ENCODE data around the gene MLLT3. TPM values are rescaled to one million over a fixed set of nuclear protein-coding genes. Genes with fewer than 3 reads are reported as not detected.

Gene MLLT3
- total RNA-seq, 1 donor from 2014 or later = 17.5 TPM

DNA sequence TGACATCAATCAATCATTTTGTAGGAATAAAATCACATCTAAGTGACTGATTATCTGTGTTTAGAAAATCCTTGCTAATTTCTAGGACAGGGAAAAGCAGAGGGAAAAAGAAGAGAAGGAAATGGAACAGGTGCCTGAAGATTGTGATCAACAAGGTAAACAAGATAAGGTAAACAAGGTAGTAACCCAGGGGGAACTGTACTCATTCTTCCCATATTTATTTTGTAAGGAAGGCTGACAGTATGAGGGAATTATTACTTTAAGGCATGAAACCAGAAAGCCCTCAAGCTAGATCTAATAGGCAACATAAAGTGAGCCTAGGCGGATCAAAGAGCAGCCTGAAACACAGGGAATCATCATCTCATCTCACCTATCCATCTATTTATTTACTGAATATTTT, 231.1 kb downstream of the MLLT3 start:
- no peak overlapping the region for H3K27ac ChIP-seq (replicated peaks)
- no peaks in the 10 kb centered on the region for H3K36me3 ChIP-seq
- no peak for DNase-seq
- TF ChIP-seq, protein P1, sequence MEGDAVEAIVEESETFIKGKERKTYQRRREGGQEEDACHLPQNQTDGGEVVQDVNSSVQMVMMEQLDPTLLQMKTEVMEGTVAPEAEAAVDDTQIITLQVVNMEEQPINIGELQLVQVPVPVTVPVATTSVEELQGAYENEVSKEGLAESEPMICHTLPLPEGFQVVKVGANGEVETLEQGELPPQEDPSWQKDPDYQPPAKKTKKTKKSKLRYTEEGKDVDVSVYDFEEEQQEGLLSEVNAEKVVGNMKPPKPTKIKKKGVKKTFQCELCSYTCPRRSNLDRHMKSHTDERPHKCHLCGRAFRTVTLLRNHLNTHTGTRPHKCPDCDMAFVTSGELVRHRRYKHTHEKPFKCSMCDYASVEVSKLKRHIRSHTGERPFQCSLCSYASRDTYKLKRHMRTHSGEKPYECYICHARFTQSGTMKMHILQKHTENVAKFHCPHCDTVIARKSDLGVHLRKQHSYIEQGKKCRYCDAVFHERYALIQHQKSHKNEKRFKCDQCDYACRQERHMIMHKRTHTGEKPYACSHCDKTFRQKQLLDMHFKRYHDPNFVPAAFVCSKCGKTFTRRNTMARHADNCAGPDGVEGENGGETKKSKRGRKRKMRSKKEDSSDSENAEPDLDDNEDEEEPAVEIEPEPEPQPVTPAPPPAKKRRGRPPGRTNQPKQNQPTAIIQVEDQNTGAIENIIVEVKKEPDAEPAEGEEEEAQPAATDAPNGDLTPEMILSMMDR (IDR thresholded peaks at IDR 0.05; ENCODE audit: borderline replicate concordance) = no peak
- H3K4me1 ChIP-seq = no peaks in the 10 kb centered on the region
- no peaks in the 10 kb centered on the region for H3K27me3 ChIP-seq (ENCODE audit: low read depth)
- peaks cover 9% of the 10 kb centered on the region for H3K9me3 ChIP-seq (replicated peaks)
- H3K4me3 ChIP-seq = no peak overlapping the region
- intact Hi-C loops (cut with micrococcal nuclease) = no loop called here

DNA sequence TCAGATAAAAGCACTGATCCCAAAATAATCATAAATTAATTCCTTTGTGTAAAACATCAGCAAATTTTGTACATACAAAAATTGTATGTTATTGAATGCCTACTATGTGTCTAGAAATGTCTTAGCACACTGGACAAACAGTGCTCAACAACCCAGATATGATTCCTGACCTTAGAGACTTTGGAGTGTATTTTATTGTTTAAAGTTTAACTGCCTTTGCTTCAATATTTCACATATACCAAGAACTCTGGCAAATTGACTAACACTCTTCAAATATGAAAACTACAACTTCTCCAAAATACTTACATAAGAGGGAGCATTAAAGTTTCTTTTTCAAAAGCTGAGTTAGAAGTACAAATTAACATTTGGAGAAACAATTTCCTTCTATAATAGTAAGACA, 231.9 kb downstream of the MLLT3 start:
- Histone ChIP-seq H3K4me1 (no peaks in the 10 kb centered on the region), H3K4me3 (no peak overlapping the region), H3K27ac (replicated peaks) (no peak overlapping the region), H3K36me3 (no peaks in the 10 kb centered on the region), H3K27me3 (ENCODE audit: low read depth) (no peaks in the 10 kb centered on the region), H3K9me3 (replicated peaks) (peaks cover 9% of the 10 kb centered on the region)
- intact Hi-C loops (cut with micrococcal nuclease) = no loop called here
- TF ChIP-seq, protein P1 (IDR thresholded peaks at IDR 0.05; ENCODE audit: borderline replicate concordance) = no peak
- DNase-seq = no peak

DNA sequence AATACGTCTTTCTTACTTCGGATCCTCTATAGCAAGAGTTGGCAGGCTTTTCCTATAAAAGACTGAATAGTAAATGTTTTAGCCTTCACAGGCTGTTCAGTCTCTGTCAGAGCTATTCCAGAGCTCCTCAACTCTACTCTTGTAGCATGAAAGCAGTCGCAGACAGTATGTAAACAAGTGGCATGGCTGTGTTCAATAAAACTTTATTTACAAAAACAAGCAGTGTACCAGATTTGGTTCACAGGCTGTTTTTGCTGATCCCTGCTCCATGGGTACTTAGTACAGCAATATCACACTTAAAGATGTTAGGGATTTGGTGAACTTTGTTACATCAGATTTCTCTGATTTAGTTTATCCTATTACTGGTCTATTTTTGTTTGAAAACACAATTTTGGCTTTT, 235.2 kb downstream of the MLLT3 start:
- Histone ChIP-seq H3K36me3 (no peaks in the 10 kb centered on the region), H3K9me3 (replicated peaks) (peaks cover 9% of the 10 kb centered on the region), H3K4me3 (no peak overlapping the region), H3K27ac (replicated peaks) (no peak overlapping the region), H3K27me3 (ENCODE audit: low read depth) (no peaks in the 10 kb centered on the region), H3K4me1 (peaks cover 4% of the 10 kb centered on the region)
- intact Hi-C loops (cut with micrococcal nuclease) = no loop called here
- DNase-seq = no peak
- TF ChIP-seq, protein P1 (IDR thresholded peaks at IDR 0.05; ENCODE audit: borderline replicate concordance) = no peak

DNA sequence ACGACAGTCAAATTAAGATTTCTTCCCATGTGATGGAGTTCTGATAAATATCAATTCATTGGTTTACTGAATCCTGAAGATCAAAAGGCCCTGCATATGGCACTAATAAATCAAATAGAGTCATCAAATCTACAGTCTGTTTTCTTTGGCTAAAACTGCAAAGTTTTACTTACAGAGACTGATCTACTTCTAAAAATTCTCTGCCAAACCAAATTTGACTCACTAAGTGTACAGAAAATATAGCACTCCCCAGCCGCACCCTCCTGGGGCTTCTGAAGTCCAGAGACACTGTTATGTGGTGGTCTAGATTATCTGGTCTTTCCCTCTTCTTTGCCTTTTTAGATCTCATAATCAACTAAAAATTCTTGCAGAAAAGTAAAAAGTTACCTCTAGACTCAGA, 237.7 kb downstream of the MLLT3 start:
- Histone ChIP-seq H3K27me3 (ENCODE audit: low read depth) (no peaks in the 10 kb centered on the region), H3K36me3 (no peaks in the 10 kb centered on the region), H3K9me3 (replicated peaks) (peaks cover 9% of the 10 kb centered on the region), H3K4me3 (no peak overlapping the region), H3K27ac (replicated peaks) (no peak overlapping the region), H3K4me1 (peaks cover 8% of the 10 kb centered on the region)
- intact Hi-C loops (cut with micrococcal nuclease) = no loop called here
- no peak for DNase-seq
- TF ChIP-seq, protein P1 (IDR thresholded peaks at IDR 0.05; ENCODE audit: borderline replicate concordance) = no peak

DNA sequence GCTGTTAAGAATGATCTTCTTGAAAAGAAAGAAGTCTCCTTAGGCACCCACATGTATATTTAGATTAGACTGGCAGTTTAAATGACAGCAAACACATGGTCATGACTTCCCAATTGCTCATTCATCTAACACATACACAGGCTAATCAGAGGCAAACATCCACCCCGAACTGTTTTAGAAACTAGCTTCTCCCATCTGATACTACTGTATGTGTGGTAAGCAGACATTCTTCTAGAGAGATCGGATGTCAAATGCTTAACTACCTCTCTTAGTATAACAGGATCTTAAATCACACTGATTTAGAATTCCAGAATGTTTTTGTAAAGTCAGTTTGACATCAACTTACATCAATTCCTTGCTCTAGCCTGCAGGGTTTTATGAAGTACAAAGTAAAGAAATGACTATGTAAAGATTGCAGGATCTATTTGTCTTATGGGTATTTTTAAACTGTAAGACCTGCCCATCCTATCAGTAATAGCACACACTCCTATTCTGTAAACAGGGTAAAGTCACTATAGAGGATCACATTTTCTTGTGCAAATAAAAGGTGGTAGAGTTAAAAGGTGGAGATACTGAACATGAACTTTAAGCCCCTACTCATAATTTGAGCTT, 239.7 kb downstream of the MLLT3 start:
- Histone ChIP-seq H3K36me3 (no peaks in the 10 kb centered on the region), H3K4me1 (peaks cover 8% of the 10 kb centered on the region), H3K9me3 (replicated peaks) (no peaks in the 10 kb centered on the region), H3K27ac (replicated peaks) (no peak overlapping the region), H3K27me3 (ENCODE audit: low read depth) (no peaks in the 10 kb centered on the region), H3K4me3 (no peak overlapping the region)
- no peak for DNase-seq
- TF ChIP-seq, protein P1 (IDR thresholded peaks at IDR 0.05; ENCODE audit: borderline replicate concordance) = no peak
- intact Hi-C loops (cut with micrococcal nuclease) = no loop called here
